Fibroblast of pulmonary artery (primary cell): ENCODE data around the gene PHACTR1.

Experiments used
- DNase-seq: peaks from one replicate; pipeline ENCODE4 v3.0.0-alpha.2; 2010; ENCODE audit warnings: low read depth
- H3K4me3 ChIP-seq: replicated peaks from 2 replicates; pipeline ENCODE4 v1.5.1; 2011; ENCODE audit warnings: low read depth, mild to moderate bottlenecking, control low read depth, low read length, moderate library complexity
- TF ChIP-seq, protein P1 (sequence below): IDR thresholded peaks from 2 replicates; pipeline ENCODE4 v1.5.1; 2011; ENCODE audit warnings: mild to moderate bottlenecking, control low read depth, low read length, inconsistent platforms; ENCODE audit errors: missing control alignments

Gene PHACTR1

DNA sequence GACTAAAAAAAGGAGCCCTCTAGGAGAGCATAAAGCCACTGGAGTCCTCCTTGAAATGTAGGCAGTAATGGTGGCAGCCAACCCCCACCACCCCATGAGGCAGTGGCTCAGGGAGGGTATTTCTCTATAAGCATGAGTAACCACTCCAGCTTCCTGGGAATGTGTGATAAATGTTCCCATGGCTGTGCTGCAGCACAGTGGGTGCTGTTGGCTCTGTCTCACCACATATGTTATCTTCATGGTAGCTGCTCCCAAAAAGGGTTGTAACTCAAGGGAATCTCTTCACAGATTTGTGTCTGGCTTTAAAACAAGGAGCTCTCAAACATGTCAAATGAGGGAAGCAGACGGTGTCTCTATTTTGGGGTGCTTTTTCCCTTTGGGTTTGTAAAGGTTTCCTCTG lies 7.5 kb upstream of the PHACTR1 start:
- TF ChIP-seq, protein P1, sequence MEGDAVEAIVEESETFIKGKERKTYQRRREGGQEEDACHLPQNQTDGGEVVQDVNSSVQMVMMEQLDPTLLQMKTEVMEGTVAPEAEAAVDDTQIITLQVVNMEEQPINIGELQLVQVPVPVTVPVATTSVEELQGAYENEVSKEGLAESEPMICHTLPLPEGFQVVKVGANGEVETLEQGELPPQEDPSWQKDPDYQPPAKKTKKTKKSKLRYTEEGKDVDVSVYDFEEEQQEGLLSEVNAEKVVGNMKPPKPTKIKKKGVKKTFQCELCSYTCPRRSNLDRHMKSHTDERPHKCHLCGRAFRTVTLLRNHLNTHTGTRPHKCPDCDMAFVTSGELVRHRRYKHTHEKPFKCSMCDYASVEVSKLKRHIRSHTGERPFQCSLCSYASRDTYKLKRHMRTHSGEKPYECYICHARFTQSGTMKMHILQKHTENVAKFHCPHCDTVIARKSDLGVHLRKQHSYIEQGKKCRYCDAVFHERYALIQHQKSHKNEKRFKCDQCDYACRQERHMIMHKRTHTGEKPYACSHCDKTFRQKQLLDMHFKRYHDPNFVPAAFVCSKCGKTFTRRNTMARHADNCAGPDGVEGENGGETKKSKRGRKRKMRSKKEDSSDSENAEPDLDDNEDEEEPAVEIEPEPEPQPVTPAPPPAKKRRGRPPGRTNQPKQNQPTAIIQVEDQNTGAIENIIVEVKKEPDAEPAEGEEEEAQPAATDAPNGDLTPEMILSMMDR = no peak
- peak; percentile 31 for DNase-seq
- no peak overlapping the region for H3K4me3 ChIP-seq

DNA sequence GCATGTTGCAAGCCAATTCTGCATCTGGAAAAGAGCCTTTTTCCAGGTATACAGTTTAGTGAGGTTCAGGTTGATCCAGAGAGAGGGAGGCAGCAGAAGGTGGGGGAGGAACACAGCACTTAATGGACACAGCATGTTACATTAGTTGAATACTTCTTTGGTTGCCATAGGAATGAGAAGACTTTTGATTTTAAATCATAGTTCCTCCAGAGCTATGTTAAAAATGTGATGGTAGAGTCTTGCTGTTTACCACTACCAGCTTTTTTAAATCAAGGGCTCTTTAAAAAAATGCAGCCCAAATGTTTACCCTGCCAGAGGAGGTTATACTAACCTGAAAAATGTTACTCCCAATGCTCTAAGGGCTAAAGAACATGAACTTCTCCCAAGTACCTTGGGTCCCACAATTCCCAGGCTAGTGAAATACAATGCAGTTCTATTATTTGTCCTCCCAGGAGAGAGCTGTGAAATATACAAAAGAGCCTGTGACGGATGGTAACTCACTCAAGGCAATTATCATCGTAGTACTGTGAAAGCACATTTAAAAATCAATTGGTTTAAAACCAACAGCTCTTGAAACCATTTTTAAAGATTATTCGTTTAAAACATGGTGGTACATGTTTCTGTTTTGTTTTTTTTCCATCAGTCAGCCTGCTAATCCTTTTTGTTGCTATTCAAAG lies 6.9 kb upstream of the PHACTR1 start:
- no peak for DNase-seq
- TF ChIP-seq, protein P1 = no peak
- H3K4me3 ChIP-seq = no peak overlapping the region

DNA sequence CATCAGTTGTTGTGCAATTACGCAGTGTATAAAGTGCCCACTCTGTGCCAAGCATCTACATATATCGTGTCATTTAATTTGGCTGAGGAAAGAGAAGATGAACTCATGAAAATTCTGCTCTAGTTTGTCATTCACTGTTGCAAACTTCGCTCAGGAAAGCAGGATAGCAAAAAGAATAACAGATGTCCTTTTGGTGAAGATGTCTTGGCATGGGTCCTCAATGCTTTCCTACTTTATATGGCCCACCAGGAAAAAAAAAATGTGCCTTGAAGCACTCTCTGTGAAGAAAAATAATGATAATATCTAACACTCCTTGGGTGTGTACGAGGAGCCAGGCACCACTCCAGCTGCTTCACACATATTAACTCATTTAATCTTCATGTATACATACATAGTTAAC lies 5.6 kb upstream of the PHACTR1 start:
- no peak for DNase-seq
- TF ChIP-seq, protein P1 = no peak
- no peak overlapping the region for H3K4me3 ChIP-seq

DNA sequence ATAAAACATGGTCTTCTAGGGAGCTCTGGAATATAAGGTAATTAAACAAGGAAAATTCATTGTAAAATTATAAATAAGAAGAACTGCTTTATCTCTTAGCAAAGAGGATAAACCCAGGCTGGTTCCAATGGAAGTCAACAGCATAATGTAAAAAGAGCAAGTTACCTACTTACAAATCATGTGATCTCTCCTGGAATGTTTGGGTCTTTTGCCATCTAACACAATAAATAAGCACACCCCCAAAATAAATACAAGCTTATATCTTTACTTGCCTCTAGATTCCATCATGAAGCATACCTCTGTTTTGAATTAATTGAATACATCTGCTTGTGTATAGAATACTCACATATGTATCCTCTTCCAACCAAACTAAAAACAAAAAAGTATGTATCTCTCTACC lies 2.5 kb upstream of the PHACTR1 start:
- no peak for DNase-seq
- TF ChIP-seq, protein P1 = no peak
- no peak overlapping the region for H3K4me3 ChIP-seq

DNA sequence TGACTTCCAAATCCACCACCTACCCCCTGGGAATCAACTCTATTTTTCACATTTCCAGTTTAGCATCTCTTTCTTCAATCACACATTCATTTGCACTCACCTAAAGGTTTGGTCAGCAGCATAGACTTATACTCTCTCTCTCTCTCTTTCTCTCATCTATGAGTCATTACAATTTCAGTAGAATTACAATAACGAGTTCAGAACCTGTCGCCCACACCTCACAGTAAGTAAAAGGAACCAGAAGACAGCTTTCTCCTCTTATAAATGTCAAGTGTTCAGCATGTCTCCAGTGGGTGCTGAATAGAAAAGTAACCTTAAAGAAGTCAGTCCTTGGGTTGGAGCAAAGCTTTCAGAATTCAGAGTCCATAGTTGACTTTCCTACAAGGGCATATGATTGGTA lies 1.1 kb upstream of the PHACTR1 start:
- H3K4me3 ChIP-seq = no peak overlapping the region
- TF ChIP-seq, protein P1 = no peak
- DNase-seq = no peak

DNA sequence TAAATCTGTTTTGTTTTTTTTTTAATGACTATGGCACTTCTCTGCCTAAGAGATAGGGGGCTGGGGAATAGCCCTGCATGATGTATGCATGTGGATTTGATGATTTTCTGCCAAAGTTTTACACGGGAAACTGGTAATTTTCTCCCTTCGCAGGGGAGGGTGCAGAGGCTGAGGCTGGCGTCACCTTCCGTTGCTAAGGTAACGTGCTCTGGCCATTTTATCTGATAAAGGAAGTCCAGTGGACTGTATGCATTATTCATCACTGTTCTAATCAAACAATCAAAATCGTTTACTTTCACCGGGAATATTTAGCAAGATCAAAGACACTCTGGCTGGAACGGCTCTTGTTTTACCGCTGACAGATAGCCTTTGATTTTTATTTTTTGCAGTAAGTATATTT lies 789 bp downstream of the PHACTR1 start:
- DNase-seq = no peak
- H3K4me3 ChIP-seq = no peak overlapping the region
- TF ChIP-seq, protein P1 = no peak

DNA sequence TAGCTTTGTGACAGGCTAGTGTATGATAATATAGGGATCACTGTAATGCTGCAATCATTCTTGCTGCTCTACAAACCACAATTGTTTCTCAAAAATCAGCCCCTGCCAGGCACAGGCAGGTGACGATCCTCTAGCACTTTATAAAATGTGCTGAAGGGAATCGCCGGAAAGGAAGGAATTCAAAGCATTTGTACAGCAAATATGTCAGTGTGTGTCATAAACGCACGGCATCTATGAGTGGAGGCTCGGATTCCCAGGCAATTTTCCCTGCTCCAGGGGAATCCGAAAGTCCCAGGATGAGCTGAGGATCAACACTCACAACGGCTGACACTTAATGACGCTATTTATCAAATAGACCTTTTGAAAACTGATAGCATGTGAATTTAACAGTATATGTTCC lies 1.4 kb downstream of the PHACTR1 start:
- peak; percentile 55 for DNase-seq
- H3K4me3 ChIP-seq = no peak overlapping the region

More for the DNA sequence above, 1.4 kb downstream of the PHACTR1 start:
- TF ChIP-seq, protein P1 = no peak
